Muscle layer of colon (tissue), 2 donors: ENCODE measurements around the gene RASGRP4.
A peak's percentile ranks its signal among the peaks of the same experiment; 100 is the strongest.

Source experiments
- H3K27ac ChIP-seq: one replicate; pipeline ENCODE4 v1.7.0; 2013; ENCODE audit warnings: low read depth, mild to moderate bottlenecking, low read length, moderate library complexity
- H3K27me3 ChIP-seq, 2 donors: one replicate each; pipeline ENCODE4 v1.7.0; 2013; ENCODE audit warnings: low read length in 2 of 2, mild to moderate bottlenecking in 2 of 2; ENCODE audit not compliant: insufficient read depth in 2 of 2, control insufficient read depth in 1 of 2
- H3K36me3 ChIP-seq: one replicate; pipeline ENCODE4 v1.7.0; 2013; ENCODE audit warnings: mild to moderate bottlenecking, low read length; ENCODE audit not compliant: insufficient read depth
- H3K4me1 ChIP-seq: one replicate; pipeline ENCODE4 v1.7.0; 2013; ENCODE audit warnings: mild to moderate bottlenecking, low read length; ENCODE audit not compliant: insufficient read depth
- H3K4me3 ChIP-seq, 2 donors: one replicate each; pipeline ENCODE4 v1.7.0; 2013; ENCODE audit warnings: low read length in 2 of 2, low read depth in 1 of 2, mild to moderate bottlenecking in 1 of 2, moderate library complexity in 1 of 2
- H3K9ac ChIP-seq: one replicate; pipeline ENCODE4 v1.7.0; 2013; ENCODE audit warnings: low read length
- H3K9me3 ChIP-seq: one replicate; pipeline ENCODE4 v1.7.0; 2013; ENCODE audit warnings: mild to moderate bottlenecking, low read length
- donor health status: abdominal sarcoma.
- donor health status: Adenocarcinoma of cecum.

The RASGRP4 gene

GRCh38 chr19:38387550-38388348, 38.3 kb downstream of the RASGRP4 start, which contains the start of gene GGN:
Gene GGN, minus strand, starts transcription at chr19:38388034. Its CDS starts 773 bp downstream, at chr19:38387261.
- H3K27ac ChIP-seq, result no peak within 1 kb of the TSS
- peaks cover 15% of the 10 kb centered on the region for H3K4me1 ChIP-seq
- peaks cover 21 to 53% of the 10 kb centered on the region in 2 donors for H3K27me3 ChIP-seq
- H3K4me3 ChIP-seq, result peak within 1 kb of the TSS; percentile 6 to 66
- peaks cover 26% of the 10 kb centered on the region for H3K36me3 ChIP-seq
- no peaks in the 10 kb centered on the region for H3K9me3 ChIP-seq
- H3K9ac ChIP-seq, result no peak within 1 kb of the TSS

- Histone ChIP-seq H3K4me3 (peak overlapping the region; percentile 6 to 66), H3K27me3 (peaks cover 21 to 59% of the 10 kb centered on the region in 2 donors), H3K4me1 (peaks cover 15% of the 10 kb centered on the region), H3K27ac (no peak overlapping the region), H3K9ac (no peak overlapping the region), H3K36me3 (peaks cover 33% of the 10 kb centered on the region), H3K9me3 (no peaks in the 10 kb centered on the region)
Measured at GRCh38 chr19:38386971-38387549, 39.0 kb downstream of the RASGRP4 start.

GRCh38 chr19:38386300-38386970, 39.6 kb downstream of the RASGRP4 start:
- Histone ChIP-seq H3K36me3 (peaks cover 39% of the 10 kb centered on the region), H3K27me3 (peaks cover 21 to 64% of the 10 kb centered on the region in 2 donors), H3K9me3 (no peaks in the 10 kb centered on the region), H3K27ac (no peak overlapping the region), H3K4me3 (no peak overlapping the region), H3K4me1 (peaks cover 15% of the 10 kb centered on the region), H3K9ac (no peak overlapping the region)

- Histone ChIP-seq H3K27ac (no peak overlapping the region), H3K4me1 (peaks cover 15% of the 10 kb centered on the region), H3K36me3 (peaks cover 45% of the 10 kb centered on the region), H3K4me3 (no peak overlapping the region), H3K9ac (no peak overlapping the region), H3K9me3 (no peaks in the 10 kb centered on the region), H3K27me3 (peaks cover 21 to 64% of the 10 kb centered on the region in 2 donors)
Measured at GRCh38 chr19:38385804-38386257, 40.2 kb downstream of the RASGRP4 start.

- H3K27ac ChIP-seq, result no peak overlapping the region
- peaks cover 51% of the 10 kb centered on the region for H3K36me3 ChIP-seq
- no peak overlapping the region for H3K9ac ChIP-seq
- no peaks in the 10 kb centered on the region for H3K9me3 ChIP-seq
- no peak overlapping the region for H3K4me3 ChIP-seq
- peaks cover 21 to 64% of the 10 kb centered on the region in 2 donors for H3K27me3 ChIP-seq
- peaks cover 15% of the 10 kb centered on the region for H3K4me1 ChIP-seq
Measured at GRCh38 chr19:38385057-38385803, 40.8 kb downstream of the RASGRP4 start.

- peaks cover 15% of the 10 kb centered on the region for H3K4me1 ChIP-seq
- H3K9me3 ChIP-seq, result no peaks in the 10 kb centered on the region
- H3K36me3 ChIP-seq, result peaks cover 56% of the 10 kb centered on the region
- no peak overlapping the region for H3K27ac ChIP-seq
- no peak overlapping the region for H3K4me3 ChIP-seq
- peaks cover 21 to 64% of the 10 kb centered on the region in 2 donors for H3K27me3 ChIP-seq
- no peak overlapping the region for H3K9ac ChIP-seq
Measured at GRCh38 chr19:38384209-38385027, 41.6 kb downstream of the RASGRP4 start.

GRCh38 chr19:38383743-38384142, 42.3 kb downstream of the RASGRP4 start:
- Histone ChIP-seq H3K4me1 (peaks cover 12% of the 10 kb centered on the region), H3K27ac (no peak overlapping the region), H3K36me3 (peaks cover 63% of the 10 kb centered on the region), H3K27me3 (peaks cover 16 to 58% of the 10 kb centered on the region in 2 donors), H3K4me3 (no peak overlapping the region), H3K9me3 (no peaks in the 10 kb centered on the region), H3K9ac (no peak overlapping the region)

- H3K27ac ChIP-seq, result no peak overlapping the region
- no peaks in the 10 kb centered on the region for H3K9me3 ChIP-seq
- peaks cover 66% of the 10 kb centered on the region for H3K36me3 ChIP-seq
- peaks cover 9% of the 10 kb centered on the region for H3K4me1 ChIP-seq
- H3K4me3 ChIP-seq, result no peak overlapping the region
- peaks cover 15 to 54% of the 10 kb centered on the region in 2 donors for H3K27me3 ChIP-seq
- H3K9ac ChIP-seq, result no peak overlapping the region
Measured at GRCh38 chr19:38383184-38383583, 42.8 kb downstream of the RASGRP4 start.

- Histone ChIP-seq H3K4me3 (no peak overlapping the region), H3K9me3 (no peaks in the 10 kb centered on the region), H3K36me3 (peaks cover 76% of the 10 kb centered on the region), H3K4me1 (peaks cover 10% of the 10 kb centered on the region), H3K27me3 (peaks cover 10 to 34% of the 10 kb centered on the region in 2 donors), H3K27ac (no peak overlapping the region), H3K9ac (no peak overlapping the region)
Measured at GRCh38 chr19:38381138-38381537, 44.9 kb downstream of the RASGRP4 start.

- Histone ChIP-seq H3K9ac (no peak overlapping the region), H3K4me3 (no peak overlapping the region), H3K27me3 (peaks cover 0 to 11% of the 10 kb centered on the region in 2 donors), H3K9me3 (no peaks in the 10 kb centered on the region), H3K36me3 (peaks cover 63% of the 10 kb centered on the region), H3K27ac (no peak overlapping the region), H3K4me1 (peaks cover 19% of the 10 kb centered on the region)
Measured at GRCh38 chr19:38378866-38379265, 47.2 kb downstream of the RASGRP4 start.
